Measurements from ENCODE around the gene SCTR. TPM values are rescaled to one million over a fixed set of nuclear protein-coding genes. Genes with fewer than 3 reads are reported as not detected.
A peak's percentile ranks its signal among the peaks of the same experiment; 100 is the strongest.

The SCTR gene
- total RNA-seq, 1 donor from 2014 or later, result not detected

DNA sequence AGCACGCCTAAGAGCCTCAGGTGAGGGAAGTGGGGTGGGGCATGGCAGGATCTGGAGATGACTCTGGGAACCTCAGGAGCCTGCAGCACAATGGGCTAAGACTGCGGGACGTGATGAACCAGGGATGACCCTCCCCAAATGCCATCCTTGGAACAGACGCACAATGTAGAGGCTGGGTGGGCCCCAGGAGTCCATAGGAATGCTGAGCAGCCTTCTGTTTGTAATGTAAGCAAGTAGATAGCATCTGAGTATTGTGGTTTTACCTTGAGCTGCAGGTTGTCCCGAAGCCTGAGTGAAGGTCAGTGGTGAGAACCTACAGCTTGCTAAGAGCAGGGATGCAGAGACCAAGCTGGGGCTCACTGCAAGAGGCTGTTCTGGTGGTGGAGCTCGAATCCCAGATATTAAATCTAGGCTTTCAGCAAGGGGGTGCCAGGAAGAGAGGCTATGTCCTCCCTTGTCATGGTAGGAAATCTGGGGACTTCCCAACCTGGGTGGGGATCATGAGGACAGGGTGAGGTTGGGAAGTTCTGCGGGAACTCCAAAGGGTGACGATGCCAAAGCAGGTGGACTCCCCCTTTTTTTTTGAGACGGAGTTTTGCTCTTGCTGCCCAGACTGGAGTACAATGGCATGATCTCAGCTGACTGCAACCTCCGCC is 5.8 kb downstream of the SCTR start:
- Histone ChIP-seq H3K4me3 (no peak overlapping the region), H3K27ac (no peak overlapping the region), H3K27me3 (no peaks in the 10 kb centered on the region), H3K36me3 (no peaks in the 10 kb centered on the region), H3K4me1 (no peaks in the 10 kb centered on the region), H3K9me3 (no peaks in the 10 kb centered on the region)
- TF ChIP-seq, protein P1, sequence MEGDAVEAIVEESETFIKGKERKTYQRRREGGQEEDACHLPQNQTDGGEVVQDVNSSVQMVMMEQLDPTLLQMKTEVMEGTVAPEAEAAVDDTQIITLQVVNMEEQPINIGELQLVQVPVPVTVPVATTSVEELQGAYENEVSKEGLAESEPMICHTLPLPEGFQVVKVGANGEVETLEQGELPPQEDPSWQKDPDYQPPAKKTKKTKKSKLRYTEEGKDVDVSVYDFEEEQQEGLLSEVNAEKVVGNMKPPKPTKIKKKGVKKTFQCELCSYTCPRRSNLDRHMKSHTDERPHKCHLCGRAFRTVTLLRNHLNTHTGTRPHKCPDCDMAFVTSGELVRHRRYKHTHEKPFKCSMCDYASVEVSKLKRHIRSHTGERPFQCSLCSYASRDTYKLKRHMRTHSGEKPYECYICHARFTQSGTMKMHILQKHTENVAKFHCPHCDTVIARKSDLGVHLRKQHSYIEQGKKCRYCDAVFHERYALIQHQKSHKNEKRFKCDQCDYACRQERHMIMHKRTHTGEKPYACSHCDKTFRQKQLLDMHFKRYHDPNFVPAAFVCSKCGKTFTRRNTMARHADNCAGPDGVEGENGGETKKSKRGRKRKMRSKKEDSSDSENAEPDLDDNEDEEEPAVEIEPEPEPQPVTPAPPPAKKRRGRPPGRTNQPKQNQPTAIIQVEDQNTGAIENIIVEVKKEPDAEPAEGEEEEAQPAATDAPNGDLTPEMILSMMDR (IDR thresholded peaks at IDR 0.05), result no peak
- no peak for DNase-seq (ENCODE audit: low spot score in 2 of 2)
- intact Hi-C loops (cut with DNase I), result no loop called here

- no peaks in the 10 kb centered on the region for H3K36me3 ChIP-seq
- peak in 1 of 2 donors; percentile 66 for DNase-seq (ENCODE audit: low spot score in 2 of 2)
- no peaks in the 10 kb centered on the region for H3K27me3 ChIP-seq
- H3K27ac ChIP-seq, result no peak overlapping the region
- TF ChIP-seq, protein P1 (IDR thresholded peaks at IDR 0.05), result peak in 2 of 3 experiments; percentile 15 to 38
- no peaks in the 10 kb centered on the region for H3K4me1 ChIP-seq
- no peak overlapping the region for H3K4me3 ChIP-seq
- intact Hi-C loops (cut with DNase I), result no loop called here
- no peaks in the 10 kb centered on the region for H3K9me3 ChIP-seq
Observed at GRCh38 chr2:119517433-119517832, 6.8 kb downstream of the SCTR start.

- H3K36me3 ChIP-seq, result no peaks in the 10 kb centered on the region
- H3K4me1 ChIP-seq, result no peaks in the 10 kb centered on the region
- TF ChIP-seq, protein P1 (IDR thresholded peaks at IDR 0.05), result no peak
- H3K27me3 ChIP-seq, result no peaks in the 10 kb centered on the region
- no peak for DNase-seq (ENCODE audit: low spot score in 2 of 2)
- H3K9me3 ChIP-seq, result no peaks in the 10 kb centered on the region
- H3K27ac ChIP-seq, result no peak overlapping the region
- no peak overlapping the region for H3K4me3 ChIP-seq
- intact Hi-C loops (cut with DNase I), result no loop called here
Observed at GRCh38 chr2:119516121-119516520, 8.2 kb downstream of the SCTR start.

- no peaks in the 10 kb centered on the region for H3K27me3 ChIP-seq
- DNase-seq (ENCODE audit: low spot score in 2 of 2), result no peak
- no peak overlapping the region for H3K27ac ChIP-seq
- H3K9me3 ChIP-seq, result no peaks in the 10 kb centered on the region
- no peak overlapping the region for H3K4me3 ChIP-seq
- TF ChIP-seq, protein P1 (IDR thresholded peaks at IDR 0.05), result no peak
- intact Hi-C loops (cut with DNase I), result no loop called here
- H3K4me1 ChIP-seq, result no peaks in the 10 kb centered on the region
- no peaks in the 10 kb centered on the region for H3K36me3 ChIP-seq
Observed at GRCh38 chr2:119513832-119514231, 10.5 kb downstream of the SCTR start.

GRCh38 chr2:119512946-119513345 is 11.3 kb downstream of the SCTR start:
- Histone ChIP-seq H3K9me3 (no peaks in the 10 kb centered on the region), H3K27ac (no peak overlapping the region), H3K4me3 (no peak overlapping the region), H3K27me3 (no peaks in the 10 kb centered on the region), H3K36me3 (no peaks in the 10 kb centered on the region), H3K4me1 (no peaks in the 10 kb centered on the region)
- no peak for DNase-seq (ENCODE audit: low spot score in 2 of 2)
- TF ChIP-seq, protein P1 (IDR thresholded peaks at IDR 0.05), result no peak
- intact Hi-C loops (cut with DNase I), result no loop called here

- Histone ChIP-seq H3K4me3 (no peak overlapping the region), H3K4me1 (no peaks in the 10 kb centered on the region), H3K27ac (no peak overlapping the region), H3K36me3 (no peaks in the 10 kb centered on the region), H3K27me3 (no peaks in the 10 kb centered on the region), H3K9me3 (no peaks in the 10 kb centered on the region)
- no peak for DNase-seq (ENCODE audit: low spot score in 2 of 2)
- TF ChIP-seq, protein P1 (IDR thresholded peaks at IDR 0.05), result no peak
- intact Hi-C loops (cut with DNase I), result no loop called here
Observed at GRCh38 chr2:119511989-119512388, 12.3 kb downstream of the SCTR start.

All from ascending aorta (tissue), 2 donors.